ENCODE measurements around the gene ZNF683.

GRCh38 chr1:26354972-26355371, 17.6 kb downstream of the ZNF683 start:
- no peak for TF ChIP-seq CTCF (conservative IDR thresholded peaks at IDR 0.05; ENCODE audit: low read depth in 2 of 2)
- TF ChIP-seq JUNB (IDR thresholded peaks at IDR 0.05; ENCODE audit: unreplicated experiment): no peak
